ENCODE data around the gene DGKG.

The DGKG gene

GRCh38 chr3:186152361-186152798 lies 209.7 kb downstream of the DGKG start:
- no peaks in the 10 kb centered on the region for H3K4me1 ChIP-seq (ENCODE audit: control insufficient read depth, insufficient read depth, low read length)
- H3K27me3 ChIP-seq (ENCODE audit: control insufficient read depth, insufficient read depth, low read length), result peaks cover 15% of the 10 kb centered on the region
- H3K27ac ChIP-seq (ENCODE audit: low read depth, low read length), result no peak overlapping the region
- H3K4me3 ChIP-seq (ENCODE audit: low read depth, low read length), result no peak overlapping the region
- H3K9ac ChIP-seq (ENCODE audit: low read length), result no peak overlapping the region
- H3K36me3 ChIP-seq (ENCODE audit: control insufficient read depth, insufficient read depth, low read length), result no peaks in the 10 kb centered on the region
- H3K9me3 ChIP-seq (ENCODE audit: control insufficient read depth, insufficient read depth, low read depth, low read length), result no peaks in the 10 kb centered on the region

- Histone ChIP-seq H3K27me3 (ENCODE audit: control insufficient read depth, insufficient read depth, low read length) (peaks cover 20% of the 10 kb centered on the region), H3K4me3 (ENCODE audit: low read depth, low read length) (no peak overlapping the region), H3K36me3 (ENCODE audit: control insufficient read depth, insufficient read depth, low read length) (no peaks in the 10 kb centered on the region), H3K27ac (ENCODE audit: low read depth, low read length) (no peak overlapping the region), H3K9ac (ENCODE audit: low read length) (no peak overlapping the region), H3K4me1 (ENCODE audit: control insufficient read depth, insufficient read depth, low read length) (no peaks in the 10 kb centered on the region), H3K9me3 (ENCODE audit: control insufficient read depth, insufficient read depth, low read depth, low read length) (no peaks in the 10 kb centered on the region)
These were observed 210.7 kb downstream of the DGKG start for GRCh38 chr3:186151077-186151971.

GRCh38 chr3:186150041-186150830 lies 211.8 kb downstream of the DGKG start:
- H3K9me3 ChIP-seq (ENCODE audit: control insufficient read depth, insufficient read depth, low read depth, low read length), result no peaks in the 10 kb centered on the region
- no peaks in the 10 kb centered on the region for H3K36me3 ChIP-seq (ENCODE audit: control insufficient read depth, insufficient read depth, low read length)
- H3K9ac ChIP-seq (ENCODE audit: low read length), result no peak overlapping the region
- no peaks in the 10 kb centered on the region for H3K4me1 ChIP-seq (ENCODE audit: control insufficient read depth, insufficient read depth, low read length)
- peaks cover 20% of the 10 kb centered on the region for H3K27me3 ChIP-seq (ENCODE audit: control insufficient read depth, insufficient read depth, low read length)
- no peak overlapping the region for H3K4me3 ChIP-seq (ENCODE audit: low read depth, low read length)
- H3K27ac ChIP-seq (ENCODE audit: low read depth, low read length), result no peak overlapping the region

DNA sequence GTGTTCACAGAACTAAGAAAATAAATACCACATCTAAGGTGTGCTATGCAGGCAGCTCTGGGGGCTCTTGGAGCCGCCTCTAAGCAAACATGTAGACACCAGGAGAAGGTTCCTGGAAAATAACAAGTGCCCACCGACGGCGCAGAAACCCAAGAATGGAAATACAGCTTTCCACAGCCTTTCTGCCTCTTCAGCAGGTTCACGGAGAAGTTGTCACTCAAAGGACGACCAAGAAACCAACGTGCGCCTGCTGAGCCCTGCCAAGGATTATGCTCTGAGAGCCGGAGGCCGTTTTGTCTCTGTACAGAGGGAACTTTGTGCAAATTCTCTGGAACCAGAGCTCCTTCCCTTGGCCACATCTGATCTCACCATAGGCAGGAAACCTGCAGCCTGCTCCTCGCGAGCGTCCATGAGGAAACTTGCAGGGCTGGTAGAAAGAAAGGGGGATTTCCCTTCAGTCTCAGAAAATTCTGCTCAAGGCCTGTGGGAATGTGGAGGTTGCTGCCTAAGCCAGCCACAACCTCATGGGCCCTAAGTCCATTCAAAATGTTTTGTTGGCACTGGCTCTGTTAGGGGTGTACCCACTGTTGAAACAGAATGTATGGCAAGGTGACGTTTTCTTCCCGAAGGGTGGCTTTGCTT lies 212.6 kb downstream of the DGKG start:
- Histone ChIP-seq H3K27me3 (ENCODE audit: control insufficient read depth, insufficient read depth, low read length) (peaks cover 20% of the 10 kb centered on the region), H3K9ac (ENCODE audit: low read length) (no peak overlapping the region), H3K27ac (ENCODE audit: low read depth, low read length) (no peak overlapping the region), H3K9me3 (ENCODE audit: control insufficient read depth, insufficient read depth, low read depth, low read length) (no peaks in the 10 kb centered on the region), H3K36me3 (ENCODE audit: control insufficient read depth, insufficient read depth, low read length) (no peaks in the 10 kb centered on the region), H3K4me1 (ENCODE audit: control insufficient read depth, insufficient read depth, low read length) (no peaks in the 10 kb centered on the region), H3K4me3 (ENCODE audit: low read depth, low read length) (no peak overlapping the region)

- Histone ChIP-seq H3K36me3 (ENCODE audit: control insufficient read depth, insufficient read depth, low read length) (no peaks in the 10 kb centered on the region), H3K9ac (ENCODE audit: low read length) (no peak overlapping the region), H3K27ac (ENCODE audit: low read depth, low read length) (no peak overlapping the region), H3K4me3 (ENCODE audit: low read depth, low read length) (no peak overlapping the region), H3K4me1 (ENCODE audit: control insufficient read depth, insufficient read depth, low read length) (no peaks in the 10 kb centered on the region), H3K27me3 (ENCODE audit: control insufficient read depth, insufficient read depth, low read length) (peaks cover 23% of the 10 kb centered on the region), H3K9me3 (ENCODE audit: control insufficient read depth, insufficient read depth, low read depth, low read length) (no peaks in the 10 kb centered on the region)
These were observed 217.8 kb downstream of the DGKG start for GRCh38 chr3:186144257-186144656.

DNA sequence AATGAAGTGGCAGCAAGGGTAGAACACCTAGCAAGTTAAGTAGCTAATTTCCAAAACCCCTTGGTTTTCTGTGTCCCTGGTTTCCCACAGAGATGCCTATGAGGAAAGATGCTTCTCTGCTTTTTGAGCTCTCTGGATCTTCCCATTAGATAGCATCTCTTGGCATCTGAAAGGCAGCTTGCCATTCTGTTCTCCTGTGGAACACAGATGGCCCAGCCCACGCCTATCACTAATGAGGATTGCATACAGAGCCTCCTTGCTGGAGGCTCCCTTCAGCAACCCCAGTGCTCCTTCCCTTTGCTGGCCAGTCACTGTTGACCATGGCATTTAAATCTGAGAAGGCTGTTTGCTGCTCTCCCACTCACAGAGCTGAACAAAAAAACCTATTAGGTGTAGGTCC lies 218.8 kb downstream of the DGKG start:
- H3K36me3 ChIP-seq (ENCODE audit: control insufficient read depth, insufficient read depth, low read length), result no peaks in the 10 kb centered on the region
- H3K27ac ChIP-seq (ENCODE audit: low read depth, low read length), result no peak overlapping the region
- H3K4me1 ChIP-seq (ENCODE audit: control insufficient read depth, insufficient read depth, low read length), result no peaks in the 10 kb centered on the region
- H3K9me3 ChIP-seq (ENCODE audit: control insufficient read depth, insufficient read depth, low read depth, low read length), result no peaks in the 10 kb centered on the region
- H3K9ac ChIP-seq (ENCODE audit: low read length), result no peak overlapping the region
- peaks cover 22% of the 10 kb centered on the region for H3K27me3 ChIP-seq (ENCODE audit: control insufficient read depth, insufficient read depth, low read length)
- no peak overlapping the region for H3K4me3 ChIP-seq (ENCODE audit: low read depth, low read length)

DNA sequence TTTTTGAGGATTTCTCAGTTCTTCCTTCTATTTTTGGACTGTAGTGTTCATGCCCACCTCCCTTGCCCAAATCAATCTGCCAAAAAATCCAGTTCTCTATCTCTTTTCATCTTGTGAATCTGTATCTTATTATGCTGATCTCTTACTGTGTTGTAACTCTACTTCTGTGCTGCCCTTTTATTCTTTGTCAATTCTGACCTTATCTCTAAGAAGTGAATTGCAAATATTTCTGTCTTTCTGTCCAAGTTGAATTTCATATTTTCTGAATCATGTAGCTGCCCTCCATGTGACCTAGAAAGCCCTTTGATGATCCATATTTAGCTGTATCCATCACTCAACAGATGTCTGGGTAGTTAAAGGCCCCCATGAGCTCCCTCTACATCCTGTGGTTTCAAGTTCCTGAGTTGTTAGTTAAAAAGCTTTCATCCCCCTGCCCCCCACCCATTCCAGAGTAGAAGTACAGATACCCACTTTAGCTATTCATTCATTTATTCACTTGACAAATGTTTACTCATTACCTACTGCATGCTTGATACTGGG lies 219.6 kb downstream of the DGKG start:
- Histone ChIP-seq H3K27me3 (ENCODE audit: control insufficient read depth, insufficient read depth, low read length) (peaks cover 21% of the 10 kb centered on the region), H3K36me3 (ENCODE audit: control insufficient read depth, insufficient read depth, low read length) (no peaks in the 10 kb centered on the region), H3K27ac (ENCODE audit: low read depth, low read length) (no peak overlapping the region), H3K9ac (ENCODE audit: low read length) (no peak overlapping the region), H3K4me1 (ENCODE audit: control insufficient read depth, insufficient read depth, low read length) (no peaks in the 10 kb centered on the region), H3K9me3 (ENCODE audit: control insufficient read depth, insufficient read depth, low read depth, low read length) (no peaks in the 10 kb centered on the region), H3K4me3 (ENCODE audit: low read depth, low read length) (no peak overlapping the region)

DNA sequence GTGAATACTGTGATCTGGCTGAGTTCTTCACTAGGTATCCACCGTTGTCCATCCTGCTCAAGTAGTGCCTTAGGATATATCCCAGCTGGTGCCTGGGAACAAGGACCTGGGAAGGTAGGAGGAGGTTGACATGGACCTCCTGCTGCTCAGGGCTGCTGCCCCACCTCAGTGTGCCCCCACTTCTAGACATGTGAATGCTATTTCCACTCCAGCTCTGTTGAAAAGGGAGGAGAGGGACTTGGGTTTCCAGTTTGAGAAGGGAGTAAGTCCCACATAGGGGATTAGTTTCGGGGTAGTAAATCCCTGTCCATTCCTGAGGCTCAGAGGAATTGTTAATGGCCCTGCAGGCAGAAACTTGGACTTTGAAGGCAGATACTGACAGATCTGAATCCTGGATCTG lies 220.2 kb downstream of the DGKG start:
- H3K36me3 ChIP-seq (ENCODE audit: control insufficient read depth, insufficient read depth, low read length), result no peaks in the 10 kb centered on the region
- no peak overlapping the region for H3K27ac ChIP-seq (ENCODE audit: low read depth, low read length)
- peaks cover 16% of the 10 kb centered on the region for H3K27me3 ChIP-seq (ENCODE audit: control insufficient read depth, insufficient read depth, low read length)
- no peaks in the 10 kb centered on the region for H3K4me1 ChIP-seq (ENCODE audit: control insufficient read depth, insufficient read depth, low read length)
- no peak overlapping the region for H3K9ac ChIP-seq (ENCODE audit: low read length)
- no peaks in the 10 kb centered on the region for H3K9me3 ChIP-seq (ENCODE audit: control insufficient read depth, insufficient read depth, low read depth, low read length)
- H3K4me3 ChIP-seq (ENCODE audit: low read depth, low read length), result no peak overlapping the region

DNA sequence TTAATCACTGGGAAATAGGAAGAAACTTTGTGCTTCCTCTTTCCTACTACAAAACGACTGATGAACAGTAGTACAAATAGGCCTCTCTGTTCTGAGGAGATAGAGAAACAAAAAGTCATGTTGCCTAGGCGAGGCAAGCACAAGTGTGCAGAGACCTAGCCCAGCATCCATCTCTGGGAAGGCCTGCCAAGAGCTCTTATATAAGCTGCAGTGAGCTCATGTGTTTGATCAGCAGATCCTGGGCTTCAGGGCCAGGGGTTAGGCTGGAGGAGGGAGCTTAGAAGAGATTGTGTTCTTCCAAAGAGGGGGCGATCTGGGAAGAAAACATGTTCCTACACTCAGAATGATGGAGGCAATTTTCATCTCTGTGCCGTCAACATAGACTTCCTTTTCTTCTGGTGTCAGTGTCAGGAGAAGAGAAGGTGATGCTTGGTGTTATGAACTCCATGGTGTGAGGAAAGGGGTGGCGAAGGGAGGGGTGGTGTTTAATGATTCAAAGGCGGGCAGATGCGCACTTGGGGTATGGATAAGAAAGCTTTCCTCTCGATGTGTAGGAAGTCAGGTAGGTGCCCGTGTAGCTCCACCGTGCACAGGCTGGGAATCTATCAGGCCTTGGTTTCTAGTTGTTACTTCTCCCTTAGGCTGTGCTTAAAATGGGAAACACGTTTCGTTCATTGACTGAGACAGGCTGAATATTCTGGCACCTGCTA lies 223.6 kb downstream of the DGKG start:
- H3K9ac ChIP-seq (ENCODE audit: low read length), result no peak overlapping the region
- peaks cover 24% of the 10 kb centered on the region for H3K27me3 ChIP-seq (ENCODE audit: control insufficient read depth, insufficient read depth, low read length)
- no peaks in the 10 kb centered on the region for H3K36me3 ChIP-seq (ENCODE audit: control insufficient read depth, insufficient read depth, low read length)
- no peaks in the 10 kb centered on the region for H3K4me1 ChIP-seq (ENCODE audit: control insufficient read depth, insufficient read depth, low read length)
- no peaks in the 10 kb centered on the region for H3K9me3 ChIP-seq (ENCODE audit: control insufficient read depth, insufficient read depth, low read depth, low read length)
- H3K27ac ChIP-seq (ENCODE audit: low read depth, low read length), result no peak overlapping the region
- no peak overlapping the region for H3K4me3 ChIP-seq (ENCODE audit: low read depth, low read length)

DNA sequence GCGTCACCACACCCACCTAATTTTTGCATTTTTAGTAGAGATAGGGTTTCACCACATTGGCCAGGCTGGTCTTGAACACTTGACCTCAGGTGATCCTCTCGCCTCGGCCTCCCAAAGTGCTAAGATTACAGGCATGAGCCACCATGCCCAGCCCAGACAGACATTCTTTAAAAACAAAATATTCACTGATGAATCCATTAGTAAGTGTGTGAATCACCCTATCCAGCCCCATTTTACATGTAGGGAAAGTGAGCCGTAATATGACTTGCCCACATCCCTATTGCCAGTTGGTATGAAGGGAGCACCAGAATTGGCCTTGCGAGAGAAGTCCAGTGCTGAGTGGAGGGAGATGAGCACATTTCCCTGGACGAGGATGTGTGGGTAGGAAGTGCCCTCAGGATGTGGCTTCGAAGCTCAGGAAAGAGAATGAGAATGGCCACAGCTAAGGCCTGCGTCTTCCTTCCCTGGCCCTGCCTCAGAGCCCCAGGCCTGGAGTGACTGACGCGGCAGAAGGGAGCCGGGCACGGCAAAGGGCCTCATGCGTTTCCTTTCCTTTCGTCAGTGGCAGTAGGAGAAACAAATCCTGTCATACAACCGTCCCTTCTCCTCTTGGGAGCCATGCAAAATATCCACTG lies 224.9 kb downstream of the DGKG start:
- Histone ChIP-seq H3K9ac (ENCODE audit: low read length) (no peak overlapping the region), H3K27me3 (ENCODE audit: control insufficient read depth, insufficient read depth, low read length) (peaks cover 20% of the 10 kb centered on the region; the same call in 1 of the 2 replicates), H3K4me1 (ENCODE audit: control insufficient read depth, insufficient read depth, low read length) (no peaks in the 10 kb centered on the region), H3K36me3 (ENCODE audit: control insufficient read depth, insufficient read depth, low read length) (no peaks in the 10 kb centered on the region), H3K4me3 (ENCODE audit: low read depth, low read length) (no peak overlapping the region), H3K9me3 (ENCODE audit: control insufficient read depth, insufficient read depth, low read depth, low read length) (no peaks in the 10 kb centered on the region), H3K27ac (ENCODE audit: low read depth, low read length) (no peak overlapping the region)

Measured in HUES6 (cell line).